HepG2 (cell line): ENCODE data around the gene NT5C. TPM values are rescaled to one million over a fixed set of nuclear protein-coding genes. Genes with fewer than 3 reads are reported as not detected.

ENCODE experiments used
- CBFB ChIP-seq: sonication (generic); formaldehyde crosslinking; IDR thresholded peaks from 2 replicates; pipeline ENCODE4 v1.4.0; 2020; ENCODE audit warnings: missing genetic modification reagents
- FOXA3 ChIP-seq: IDR thresholded peaks from 2 replicates; pipeline ENCODE4 v1.6.1; 2016; ENCODE audit warnings: missing genetic modification reagents, missing compliant biosample characterization
- KDM1A ChIP-seq: IDR thresholded peaks from 2 replicates; pipeline ENCODE4 v1.6.1; 2016; ENCODE audit warnings: missing compliant biosample characterization
- KLF11 ChIP-seq: IDR thresholded peaks from 2 replicates; pipeline ENCODE4 v1.6.1; 2016; ENCODE audit warnings: missing compliant biosample characterization
- PAF1 ChIP-seq: IDR thresholded peaks from 2 replicates; pipeline ENCODE4 v1.6.1; 2016; ENCODE audit warnings: missing genetic modification reagents, missing compliant biosample characterization
- PHF20 ChIP-seq: sonication (generic); formaldehyde crosslinking; IDR thresholded peaks from 2 replicates; pipeline ENCODE4 v1.5.0; 2020; ENCODE audit warnings: mild to moderate bottlenecking, missing genetic modification reagents
- PRMT3 ChIP-seq: sonication (generic); formaldehyde crosslinking; IDR thresholded peaks from 2 replicates; pipeline ENCODE4 v1.8.1; 2022; ENCODE audit warnings: low read depth, mild to moderate bottlenecking, moderate library complexity, missing genetic modification reagents, borderline replicate concordance
- SALL1 ChIP-seq: sonication (generic); formaldehyde crosslinking; IDR thresholded peaks from 2 replicates; pipeline ENCODE4 v1.8.0; 2022; ENCODE audit warnings: mild to moderate bottlenecking, missing genetic modification reagents
- SMAD3 ChIP-seq: sonication (generic); formaldehyde crosslinking; IDR thresholded peaks from 2 replicates; pipeline ENCODE4 v1.4.0; 2020; ENCODE audit warnings: missing genetic modification reagents
- YEATS2 ChIP-seq: sonication (generic); formaldehyde crosslinking; IDR thresholded peaks from 2 replicates; pipeline ENCODE4 v1.4.0; 2020; ENCODE audit warnings: missing genetic modification reagents, borderline replicate concordance
- ZEB1 ChIP-seq: IDR thresholded peaks from 2 replicates; pipeline ENCODE4 v1.6.1; 2012; ENCODE audit warnings: mild to moderate bottlenecking, low read depth, inconsistent platforms; ENCODE audit not compliant: insufficient replicate concordance
- ZFP36L2 ChIP-seq: sonication (generic); formaldehyde crosslinking; IDR thresholded peaks from 2 replicates; pipeline ENCODE4 v1.4.0; 2020; ENCODE audit warnings: missing genetic modification reagents
- ZKSCAN1 ChIP-seq: fragments of 150-350 bp; IDR thresholded peaks from 2 replicates; pipeline ENCODE4 v1.6.1; 2014; ENCODE audit warnings: low read length
- ZMYM4 ChIP-seq: sonication (generic); formaldehyde crosslinking; IDR thresholded peaks from 2 replicates; pipeline ENCODE4 v1.8.1; 2023; ENCODE audit warnings: mild to moderate bottlenecking, missing genetic modification reagents
- ZNF101 ChIP-seq: sonication (generic); formaldehyde crosslinking; IDR thresholded peaks from 2 replicates; pipeline ENCODE4 v1.4.0; 2020; ENCODE audit warnings: mild to moderate bottlenecking, low read depth, missing genetic modification reagents, borderline replicate concordance
- ZNF124 ChIP-seq: sonication (generic); formaldehyde crosslinking; IDR thresholded peaks from 2 replicates; pipeline ENCODE4 v1.4.0; 2020; ENCODE audit warnings: missing genetic modification reagents
- ZNF30 ChIP-seq: sonication (generic); formaldehyde crosslinking; IDR thresholded peaks from 2 replicates; pipeline ENCODE4 v1.5.0; 2020; ENCODE audit warnings: mild to moderate bottlenecking, missing genetic modification reagents
- ZNF33B ChIP-seq: sonication (generic); formaldehyde crosslinking; IDR thresholded peaks from 2 replicates; pipeline ENCODE4 v1.5.1; 2020; ENCODE audit warnings: mild to moderate bottlenecking, missing genetic modification reagents
- ZNF484 ChIP-seq: sonication (generic); formaldehyde crosslinking; IDR thresholded peaks from 2 replicates; pipeline ENCODE4 v1.5.1; 2020; ENCODE audit warnings: mild to moderate bottlenecking, low read depth, missing genetic modification reagents, borderline replicate concordance
- ZNF556 ChIP-seq: sonication (generic); formaldehyde crosslinking; IDR thresholded peaks from 2 replicates; pipeline ENCODE4 v1.4.0; 2020; ENCODE audit warnings: mild to moderate bottlenecking, missing genetic modification reagents, borderline replicate concordance
- ZNF674 ChIP-seq: sonication (generic); formaldehyde crosslinking; IDR thresholded peaks from 2 replicates; pipeline ENCODE4 v1.5.0; 2020; ENCODE audit warnings: low read depth, mild to moderate bottlenecking, missing genetic modification reagents
- ZSCAN20 ChIP-seq: sonication (generic); formaldehyde crosslinking; IDR thresholded peaks from 2 replicates; pipeline ENCODE4 v1.4.0; 2020; ENCODE audit warnings: missing genetic modification reagents, mild to moderate bottlenecking, borderline replicate concordance
- polyA plus RNA-seq, 8 experiments: library from polyadenylated mRNA; depleted of rRNA in 3 of 8; stranded (reverse) in 7 of 8; unstranded in 1 of 8; fragments of >200 nt; fragmentation: Illumina TruSeq in 4 of 8; extraction: Trizol in 4 of 8; gene quantifications; 2 replicates each; pipeline versions ENCODE4 v1.2.1 to v1.2.3, GENCODE V29; 2011 to 2016; ENCODE audit warnings: low read depth in 4 of 8, missing spikeins in 1 of 8, mixed read lengths in 1 of 8; ENCODE audit not compliant: insufficient read depth in 1 of 8
- total RNA-seq, 5 experiments: library from RNA; depleted of rRNA; stranded (reverse); fragments of >200 nt; fragmentation: Illumina TruSeq; extraction: Trizol; gene quantifications; 2 replicates each; pipeline ENCODE4 v1.2.3, GENCODE V29; 2016; ENCODE audit warnings: low read depth in 1 of 5
- TF ChIP-seq, protein P1 (sequence below): sonication (generic); formaldehyde crosslinking; IDR thresholded peaks from 2 replicates; pipeline ENCODE4 v1.4.0; 2020; ENCODE audit warnings: missing genetic modification reagents
- TF ChIP-seq, protein P2 (sequence below): sonication (generic); formaldehyde crosslinking; conservative IDR thresholded peaks from 2 replicates; pipeline ENCODE4 v1.8.0; 2022; ENCODE audit warnings: missing genetic modification reagents
- TF ChIP-seq, protein P3 (sequence below): sonication (generic); formaldehyde crosslinking; IDR thresholded peaks from 2 replicates; pipeline ENCODE4 v1.4.0; 2020; ENCODE audit warnings: missing genetic modification reagents

Gene NT5C
- total and polyA plus RNA-seq, 2 of the 13 experiments (the other 11 are each of a cell fraction or from before 2014, with no cell fraction given) = 42.8 to 48.6 TPM

DNA sequence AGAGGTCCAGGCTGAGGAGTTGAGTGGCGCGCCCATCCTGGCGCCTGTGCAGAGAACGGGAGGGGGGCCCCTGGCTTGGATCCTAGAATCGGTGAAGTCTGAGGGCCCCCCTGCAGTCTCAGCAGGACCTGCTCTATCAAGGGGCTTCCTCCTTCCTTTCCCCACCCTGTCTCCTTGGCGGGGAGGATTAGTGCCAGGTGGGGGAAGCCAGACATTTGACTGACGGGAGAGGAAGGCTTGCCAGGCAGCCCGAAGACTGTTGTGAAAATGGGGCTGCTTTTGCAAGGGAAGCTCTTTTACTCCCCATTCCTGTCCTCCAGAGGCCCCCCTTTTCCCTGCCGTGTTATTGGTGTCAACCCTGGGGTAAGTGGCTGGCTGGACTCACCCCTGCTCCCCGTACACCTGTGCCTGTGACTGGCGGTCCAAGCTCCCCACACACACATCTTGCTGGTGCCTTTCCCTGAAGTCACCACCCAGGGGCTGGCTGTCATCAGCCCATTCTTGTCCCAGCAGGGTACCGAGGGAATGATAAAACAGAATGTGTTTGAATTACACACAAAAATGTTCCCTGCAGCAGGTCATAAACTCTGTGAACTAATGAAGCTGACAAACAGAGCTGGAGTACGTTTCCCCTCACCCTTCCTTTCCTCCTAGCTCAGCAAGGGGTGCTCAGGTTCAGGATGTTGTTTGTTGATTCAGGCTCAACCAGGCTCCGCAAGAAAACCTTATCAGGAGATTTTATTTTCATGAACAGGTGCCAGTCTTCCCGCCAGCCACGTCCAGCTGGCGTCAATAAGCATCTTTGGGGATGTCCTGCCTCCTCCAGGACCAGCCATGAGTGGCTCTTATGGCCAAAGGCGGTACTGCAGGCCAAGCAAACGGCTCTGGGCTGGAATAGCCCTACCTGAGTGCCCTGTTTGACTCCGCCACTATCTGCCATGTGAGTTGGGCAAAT, 26.1 kb downstream of the NT5C start (continued):
- no peak for TF ChIP-seq ZNF556 (CRISPR knock-in tag)
- TF ChIP-seq SMAD3 (CRISPR knock-in tag) = no peak
- no peak for TF ChIP-seq ZNF674
- no peak for TF ChIP-seq ZNF484 (CRISPR knock-in tag)
- no peak for TF ChIP-seq ZFP36L2 (CRISPR knock-in tag)
- TF ChIP-seq ZNF124 (CRISPR knock-in tag) = no peak
- TF ChIP-seq, protein P1, sequence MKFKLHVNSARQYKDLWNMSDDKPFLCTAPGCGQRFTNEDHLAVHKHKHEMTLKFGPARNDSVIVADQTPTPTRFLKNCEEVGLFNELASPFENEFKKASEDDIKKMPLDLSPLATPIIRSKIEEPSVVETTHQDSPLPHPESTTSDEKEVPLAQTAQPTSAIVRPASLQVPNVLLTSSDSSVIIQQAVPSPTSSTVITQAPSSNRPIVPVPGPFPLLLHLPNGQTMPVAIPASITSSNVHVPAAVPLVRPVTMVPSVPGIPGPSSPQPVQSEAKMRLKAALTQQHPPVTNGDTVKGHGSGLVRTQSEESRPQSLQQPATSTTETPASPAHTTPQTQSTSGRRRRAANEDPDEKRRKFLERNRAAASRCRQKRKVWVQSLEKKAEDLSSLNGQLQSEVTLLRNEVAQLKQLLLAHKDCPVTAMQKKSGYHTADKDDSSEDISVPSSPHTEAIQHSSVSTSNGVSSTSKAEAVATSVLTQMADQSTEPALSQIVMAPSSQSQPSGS (CRISPR knock-in tag) = 0 out of 2 replicates have a peak, but pooled peaks have one; percentile 21
- no peak for TF ChIP-seq ZNF33B (CRISPR knock-in tag)
- no peak for TF ChIP-seq PRMT3 (CRISPR knock-in tag)
- no peak for TF ChIP-seq ZEB1
- no peak for TF ChIP-seq PAF1 (CRISPR knock-in tag)
- TF ChIP-seq, protein P2, sequence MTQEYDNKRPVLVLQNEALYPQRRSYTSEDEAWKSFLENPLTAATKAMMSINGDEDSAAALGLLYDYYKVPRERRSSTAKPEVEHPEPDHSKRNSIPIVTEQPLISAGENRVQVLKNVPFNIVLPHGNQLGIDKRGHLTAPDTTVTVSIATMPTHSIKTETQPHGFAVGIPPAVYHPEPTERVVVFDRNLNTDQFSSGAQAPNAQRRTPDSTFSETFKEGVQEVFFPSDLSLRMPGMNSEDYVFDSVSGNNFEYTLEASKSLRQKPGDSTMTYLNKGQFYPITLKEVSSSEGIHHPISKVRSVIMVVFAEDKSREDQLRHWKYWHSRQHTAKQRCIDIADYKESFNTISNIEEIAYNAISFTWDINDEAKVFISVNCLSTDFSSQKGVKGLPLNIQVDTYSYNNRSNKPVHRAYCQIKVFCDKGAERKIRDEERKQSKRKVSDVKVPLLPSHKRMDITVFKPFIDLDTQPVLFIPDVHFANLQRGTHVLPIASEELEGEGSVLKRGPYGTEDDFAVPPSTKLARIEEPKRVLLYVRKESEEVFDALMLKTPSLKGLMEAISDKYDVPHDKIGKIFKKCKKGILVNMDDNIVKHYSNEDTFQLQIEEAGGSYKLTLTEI (CRISPR knock-in tag) = no peak
- 0 out of 2 replicates have a peak, but pooled peaks have one; percentile 17 for TF ChIP-seq YEATS2 (CRISPR knock-in tag)
- TF ChIP-seq ZMYM4 (CRISPR knock-in tag) = no peak
- no peak for TF ChIP-seq KLF11 (CRISPR knock-in tag)
- TF ChIP-seq ZNF101 = no peak
- TF ChIP-seq, protein P3, sequence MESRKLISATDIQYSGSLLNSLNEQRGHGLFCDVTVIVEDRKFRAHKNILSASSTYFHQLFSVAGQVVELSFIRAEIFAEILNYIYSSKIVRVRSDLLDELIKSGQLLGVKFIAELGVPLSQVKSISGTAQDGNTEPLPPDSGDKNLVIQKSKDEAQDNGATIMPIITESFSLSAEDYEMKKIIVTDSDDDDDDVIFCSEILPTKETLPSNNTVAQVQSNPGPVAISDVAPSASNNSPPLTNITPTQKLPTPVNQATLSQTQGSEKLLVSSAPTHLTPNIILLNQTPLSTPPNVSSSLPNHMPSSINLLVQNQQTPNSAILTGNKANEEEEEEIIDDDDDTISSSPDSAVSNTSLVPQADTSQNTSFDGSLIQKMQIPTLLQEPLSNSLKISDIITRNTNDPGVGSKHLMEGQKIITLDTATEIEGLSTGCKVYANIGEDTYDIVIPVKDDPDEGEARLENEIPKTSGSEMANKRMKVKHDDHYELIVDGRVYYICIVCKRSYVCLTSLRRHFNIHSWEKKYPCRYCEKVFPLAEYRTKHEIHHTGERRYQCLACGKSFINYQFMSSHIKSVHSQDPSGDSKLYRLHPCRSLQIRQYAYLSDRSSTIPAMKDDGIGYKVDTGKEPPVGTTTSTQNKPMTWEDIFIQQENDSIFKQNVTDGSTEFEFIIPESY (CRISPR knock-in tag) = peak; percentile 78
- TF ChIP-seq ZSCAN20 (CRISPR knock-in tag) = no peak
- TF ChIP-seq ZKSCAN1 = no peak
- no peak for TF ChIP-seq PHF20 (CRISPR knock-in tag)
- no peak for TF ChIP-seq CBFB (CRISPR knock-in tag)
- peak; percentile 44; the same call in 1 of the 2 replicates for TF ChIP-seq FOXA3 (CRISPR knock-in tag)
- TF ChIP-seq ZNF30 = no peak
- peak; percentile 18; the same call in 1 of the 2 replicates for TF ChIP-seq SALL1 (CRISPR knock-in tag)
- 0 out of 2 replicates have a peak, but pooled peaks have one; percentile 37 for TF ChIP-seq KDM1A (CRISPR knock-in tag)
